Hepatocyte (in vitro differentiated cells): ENCODE data around the gene CMTR1.

ENCODE experiments used
- CTCF ChIP-seq: fragments of 200-600 bp; sonication (generic); IDR thresholded peaks from 2 replicates; pipeline ENCODE4 v1.5.1; 2016; ENCODE audit warnings: antibody characterized with exemption, mild to moderate bottlenecking; ENCODE audit not compliant: poor library complexity
- EZH2phosphoT487 ChIP-seq: fragments of 200-600 bp; sonication (generic); IDR thresholded peaks from one replicate; pipeline ENCODE4 v1.6.1; 2018; ENCODE audit warnings: antibody characterized with exemption, mild to moderate bottlenecking, low read depth, moderate library complexity; ENCODE audit not compliant: unreplicated experiment, severe bottlenecking

DNA sequence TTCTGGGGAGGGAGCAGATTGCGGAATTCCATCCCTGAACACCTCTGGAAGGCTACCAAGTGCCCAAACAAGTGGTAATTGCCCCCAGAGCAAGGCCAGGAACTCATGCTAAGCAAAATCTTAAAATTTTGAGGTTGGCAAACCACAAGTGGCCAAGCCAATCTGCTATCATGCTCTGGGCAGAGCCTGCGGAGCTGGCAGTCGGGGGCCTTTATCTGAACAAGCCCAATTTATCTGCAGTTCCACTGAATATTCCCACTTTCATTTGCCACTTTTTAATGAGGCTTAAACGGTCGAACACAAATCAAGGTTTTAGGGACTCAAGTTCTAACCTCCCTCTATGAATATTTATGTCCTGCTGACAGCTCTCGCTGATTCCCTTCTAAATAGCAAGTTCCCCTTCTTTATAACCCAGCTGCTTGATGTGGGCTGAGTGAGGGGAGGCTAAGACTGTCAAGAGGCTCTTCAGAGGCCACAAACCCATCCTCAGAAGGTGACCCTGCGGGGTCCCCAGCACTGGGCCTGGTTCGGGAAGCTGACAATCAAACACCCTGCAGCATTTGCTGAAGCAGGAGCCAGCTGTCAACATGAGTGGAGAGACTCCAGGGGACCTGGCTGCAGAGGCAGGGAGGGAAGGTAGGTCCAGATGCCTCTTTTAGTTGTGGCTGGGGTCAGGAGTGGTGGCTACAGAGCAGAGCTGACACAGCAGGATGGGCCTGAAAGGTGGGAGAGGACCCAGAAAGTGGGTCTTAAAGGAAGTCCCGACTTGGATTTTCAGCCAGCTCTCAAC lies 54.8 kb downstream of the CMTR1 start:
- TF ChIP-seq CTCF (no peak), EZH2phosphoT487 (no peak)
